GM18517 (cell line): ENCODE measurements around the gene MAMDC2.
A peak's percentile ranks its signal among the peaks of the same experiment; 100 is the strongest.

Experiments
- ATAC-seq: cut with Tn5 transposase; IDR thresholded peaks from one replicate; pipeline ENCODE4 v1.9.1; 2021; ENCODE audit warnings: mild to moderate bottlenecking, moderate library complexity; ENCODE audit not compliant: unreplicated experiment

MAMDC2 gene

DNA sequence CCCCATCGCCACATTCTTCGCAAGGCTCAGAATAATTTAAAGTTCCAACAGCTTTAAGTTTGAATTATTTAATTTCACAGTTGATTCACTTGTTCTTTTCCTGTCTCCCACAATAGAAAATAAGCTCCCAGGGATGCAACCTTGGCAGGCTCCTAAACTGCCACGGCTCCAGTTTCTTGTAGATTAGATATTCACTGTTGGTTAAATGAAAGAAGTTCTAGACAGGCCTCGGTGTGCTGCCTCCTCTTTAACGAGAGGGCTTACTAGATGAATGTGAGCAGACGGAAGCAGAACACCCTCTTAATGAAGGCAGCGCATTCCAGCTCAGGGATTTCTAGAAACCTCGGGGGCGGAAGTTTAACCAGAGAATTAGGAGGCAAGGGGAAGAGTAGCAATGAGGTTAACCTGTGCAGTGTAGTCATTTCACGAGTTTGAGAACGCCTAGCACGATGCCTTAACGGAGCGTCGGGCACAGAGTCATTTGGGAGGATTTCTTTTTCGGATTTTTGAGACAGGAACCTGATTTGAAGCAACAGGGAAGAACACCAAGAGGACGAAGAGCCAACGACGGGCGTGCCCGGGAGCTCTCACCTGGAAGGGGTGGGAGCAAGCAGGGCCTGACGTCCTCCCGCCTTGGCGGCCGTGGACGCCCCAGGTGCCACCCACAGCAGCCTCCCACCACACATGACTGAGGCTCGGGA lies 214.5 kb downstream of the MAMDC2 start:
- peak; percentile 54 for ATAC-seq

DNA sequence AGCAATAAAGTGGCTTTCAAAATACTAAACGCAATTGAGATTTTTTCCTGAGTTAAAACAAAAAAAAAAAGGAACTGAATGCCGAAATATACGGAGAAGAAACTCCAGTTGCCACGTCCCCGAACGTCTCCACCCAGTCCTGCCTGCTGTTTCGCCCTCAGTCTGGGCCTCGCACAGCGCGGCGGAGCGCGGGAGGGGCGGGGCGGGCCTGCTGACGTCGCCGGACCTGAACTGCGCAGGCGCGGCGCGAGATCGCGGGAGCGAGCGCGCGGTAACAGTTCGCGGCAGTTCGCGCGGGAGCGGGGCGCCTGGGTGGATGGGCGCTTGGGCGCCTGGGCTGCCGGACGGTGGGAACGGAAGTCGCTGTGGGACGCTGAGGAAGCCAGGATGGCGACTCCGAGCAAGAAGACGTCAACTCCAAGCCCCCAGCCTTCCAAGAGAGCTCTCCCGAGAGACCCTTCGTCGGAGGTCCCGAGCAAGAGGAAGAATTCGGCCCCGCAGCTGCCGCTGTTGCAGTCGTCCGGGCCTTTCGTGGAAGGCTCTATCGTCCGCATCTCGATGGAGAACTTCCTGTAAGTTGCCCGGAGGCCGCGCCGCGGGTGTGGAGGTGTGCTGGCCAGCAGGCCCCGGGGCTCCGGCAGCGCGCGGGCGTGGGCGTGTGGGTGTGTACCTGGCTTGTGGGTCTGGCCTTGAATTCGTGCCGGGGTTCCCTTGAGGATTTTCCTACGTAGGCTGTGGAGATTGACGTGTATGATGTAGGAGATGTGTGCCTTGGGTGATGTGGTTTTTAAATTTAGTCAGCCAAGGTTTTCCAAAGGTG lies 215.3 kb downstream of the MAMDC2 start, which contains the start of gene SMC5:
TSS of gene SMC5 (plus strand) at position 287 of the 820 bp plus-strand sequence. CDS start at position 388, 101 bp downstream.
- ATAC-seq: peak; percentile 87

- ATAC-seq: no peak
These were observed 215.8 kb downstream of the MAMDC2 start for GRCh38 chr9:70259512-70259802.

DNA sequence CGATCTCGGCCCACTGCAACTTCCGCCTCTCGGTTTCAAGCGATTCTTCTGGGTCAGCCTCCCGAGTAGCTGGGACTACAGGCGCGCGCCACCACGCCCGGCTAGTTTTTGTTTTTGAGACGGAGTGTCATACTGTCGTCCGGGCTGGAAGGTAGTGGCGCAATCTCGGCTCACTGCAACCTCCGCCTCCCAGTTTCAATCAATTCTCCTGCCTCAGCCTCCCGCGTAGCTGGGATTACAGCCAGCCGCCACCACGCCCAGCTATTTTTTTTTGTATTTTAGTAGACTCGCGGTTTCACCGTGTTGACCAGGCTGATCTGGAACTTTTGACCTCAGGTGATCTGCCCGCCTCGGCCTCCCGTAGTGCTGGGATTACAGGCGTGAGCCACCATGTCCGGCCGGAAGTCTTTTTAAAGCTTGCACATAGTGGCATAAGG lies 216.4 kb downstream of the MAMDC2 start:
- no peak for ATAC-seq

GRCh38 chr9:70260606-70261005 lies 217.0 kb downstream of the MAMDC2 start:
- ATAC-seq: peak; percentile 26

DNA sequence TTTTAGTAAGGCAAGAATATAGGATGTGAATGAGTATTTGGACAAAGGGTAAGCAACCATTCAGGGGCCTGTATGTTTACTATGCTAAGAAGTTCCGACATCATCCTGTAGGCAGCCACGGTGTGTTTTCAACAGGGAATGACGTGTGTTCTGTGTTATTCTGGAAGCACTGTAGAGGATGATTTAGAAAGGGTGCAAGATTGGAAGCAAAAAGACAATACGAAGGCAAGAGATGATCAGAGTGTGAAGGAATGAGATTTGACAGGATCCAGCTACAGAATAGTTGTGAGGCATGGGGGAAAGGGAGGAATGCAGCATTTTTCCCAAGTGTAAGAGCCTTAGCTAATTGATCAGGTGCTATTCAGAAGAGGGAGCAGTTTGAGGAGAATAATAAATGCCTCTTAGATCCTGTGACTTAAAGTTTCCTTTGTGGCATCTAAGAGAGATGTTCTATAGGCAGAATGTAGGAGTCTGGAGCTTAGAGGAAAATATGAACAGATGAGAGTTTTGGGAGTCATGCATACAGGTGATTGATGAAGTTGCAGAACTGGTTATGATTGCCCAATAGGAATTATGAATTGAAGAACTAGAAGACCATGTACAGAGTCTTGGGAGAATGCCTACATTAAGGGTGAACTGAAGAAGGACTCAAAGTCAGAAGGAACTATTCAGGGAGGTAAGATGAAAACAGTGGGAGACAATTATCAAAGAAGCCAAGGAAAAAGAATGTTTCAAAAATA lies 217.7 kb downstream of the MAMDC2 start:
- no peak for ATAC-seq

DNA sequence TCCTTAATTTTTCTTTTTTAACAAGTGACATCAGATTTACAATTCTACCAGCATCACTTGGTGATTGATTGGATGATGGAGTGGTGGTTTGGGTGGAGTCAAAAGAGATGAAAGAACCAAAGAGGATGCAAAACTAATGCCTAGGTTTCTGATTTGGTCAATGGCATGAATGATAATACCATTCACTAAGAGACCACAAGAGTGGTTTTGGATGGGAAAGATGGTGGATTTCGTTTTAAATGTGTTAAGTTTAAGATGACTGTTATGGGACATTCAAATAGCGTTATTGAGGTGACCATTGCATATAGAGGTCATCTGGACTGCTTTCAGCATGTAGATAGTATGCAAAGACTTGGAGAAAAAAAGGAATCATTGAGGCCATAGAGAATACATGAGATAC lies 218.7 kb downstream of the MAMDC2 start:
- ATAC-seq: no peak

GRCh38 chr9:70262948-70263347 lies 219.3 kb downstream of the MAMDC2 start:
- no peak for ATAC-seq

DNA sequence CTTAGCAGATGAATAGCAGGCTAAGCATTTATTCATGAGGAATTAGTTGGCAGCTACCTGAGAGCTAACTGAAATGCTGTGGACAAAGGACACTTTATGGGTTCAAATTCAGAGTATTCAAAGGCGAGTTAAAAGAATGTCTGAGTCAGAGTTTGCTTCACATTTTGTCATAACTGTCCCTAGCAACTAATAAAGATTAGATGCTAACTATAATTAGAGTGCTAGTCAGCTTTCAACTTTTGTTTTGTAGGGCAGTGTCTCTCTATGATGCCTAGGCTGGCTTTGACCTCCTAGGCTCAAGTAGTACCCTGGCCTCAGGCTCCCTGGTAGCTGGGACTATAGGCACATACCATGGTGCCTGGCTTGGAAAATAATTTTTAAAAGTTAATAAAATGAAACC lies 219.8 kb downstream of the MAMDC2 start:
- ATAC-seq: no peak
